DND-41 (cell line): ENCODE data around the gene FDPS.
A peak's percentile ranks its signal among the peaks of the same experiment; 100 is the strongest.

Experiments used
- ATAC-seq: fragments of 200-7000 bp; cut with Tn5 transposase; 3 replicates; pipeline ENCODE4 v1.9.1; 2021; ENCODE audit warnings: low read depth; ENCODE audit not compliant: insufficient read depth
- DNase-seq: peaks from one replicate; pipeline ENCODE4 v3.0.0-alpha.2; 2020
- H2AFZ ChIP-seq: 2 replicates; pipeline ENCODE4 v1.6.0; 2012; ENCODE audit warnings: low read depth, low read length
- H3K27ac ChIP-seq: 2 replicates; pipeline ENCODE4 v1.5.1; 2012; ENCODE audit warnings: low read length, inconsistent platforms
- H3K27me3 ChIP-seq: fragments of 200-600 bp; sonication (generic); 2 replicates; pipeline ENCODE4 v1.6.0; 2012; ENCODE audit warnings: low read length, mild to moderate bottlenecking, inconsistent platforms; ENCODE audit not compliant: insufficient read depth, poor library complexity
- H3K36me3 ChIP-seq: 2 replicates; pipeline ENCODE4 v1.5.1; 2012; ENCODE audit warnings: low read length, inconsistent platforms; ENCODE audit not compliant: insufficient read depth
- H3K4me1 ChIP-seq: 2 replicates; pipeline ENCODE4 v1.5.1; 2012; ENCODE audit warnings: mild to moderate bottlenecking, low read length; ENCODE audit not compliant: insufficient read depth
- H3K4me2 ChIP-seq: 2 replicates; pipeline ENCODE4 v1.6.0; 2012; ENCODE audit warnings: mild to moderate bottlenecking, moderate library complexity, low read length, inconsistent platforms; ENCODE audit not compliant: insufficient read depth
- H3K4me3 ChIP-seq, 2 experiments: fragments of 200-600 bp in 1 of 2; shearing (Covaris generic) in 1 of 2; 2 replicates each; pipeline ENCODE4 v1.5.1; 2012 to 2016; ENCODE audit warnings: inconsistent platforms in 2 of 2, low read length in 2 of 2, mild to moderate bottlenecking in 2 of 2, low read depth in 1 of 2, moderate library complexity in 1 of 2
- H3K79me2 ChIP-seq: 2 replicates; pipeline ENCODE4 v1.6.0; 2012; ENCODE audit warnings: low read length, inconsistent platforms; ENCODE audit not compliant: insufficient read depth
- H3K9ac ChIP-seq: 2 replicates; pipeline ENCODE4 v1.6.0; 2012; ENCODE audit warnings: low read depth, mild to moderate bottlenecking, inconsistent platforms, low read length, moderate library complexity
- H3K9me3 ChIP-seq: 2 replicates; pipeline ENCODE4 v1.5.1; 2012; ENCODE audit warnings: low read length, moderate library complexity, mild to moderate bottlenecking, inconsistent platforms; ENCODE audit not compliant: insufficient read depth, severe bottlenecking
- H4K20me1 ChIP-seq: 2 replicates; pipeline ENCODE4 v1.6.0; 2012; ENCODE audit warnings: low read length; ENCODE audit not compliant: insufficient read depth
- EZH2 ChIP-seq: IDR thresholded peaks from 3 replicates; pipeline ENCODE4 v1.6.1; 2012; ENCODE audit warnings: borderline replicate concordance, low read depth, mild to moderate bottlenecking, moderate library complexity, low read length, inconsistent platforms; ENCODE audit not compliant: severe bottlenecking
- TF ChIP-seq, protein P1 (sequence below): IDR thresholded peaks from 2 replicates; pipeline ENCODE4 v1.5.1; 2012; ENCODE audit warnings: borderline replicate concordance, low read length, moderate library complexity, mild to moderate bottlenecking; ENCODE audit not compliant: poor library complexity, severe bottlenecking; ENCODE audit errors: extremely low read depth

FDPS gene

DNA sequence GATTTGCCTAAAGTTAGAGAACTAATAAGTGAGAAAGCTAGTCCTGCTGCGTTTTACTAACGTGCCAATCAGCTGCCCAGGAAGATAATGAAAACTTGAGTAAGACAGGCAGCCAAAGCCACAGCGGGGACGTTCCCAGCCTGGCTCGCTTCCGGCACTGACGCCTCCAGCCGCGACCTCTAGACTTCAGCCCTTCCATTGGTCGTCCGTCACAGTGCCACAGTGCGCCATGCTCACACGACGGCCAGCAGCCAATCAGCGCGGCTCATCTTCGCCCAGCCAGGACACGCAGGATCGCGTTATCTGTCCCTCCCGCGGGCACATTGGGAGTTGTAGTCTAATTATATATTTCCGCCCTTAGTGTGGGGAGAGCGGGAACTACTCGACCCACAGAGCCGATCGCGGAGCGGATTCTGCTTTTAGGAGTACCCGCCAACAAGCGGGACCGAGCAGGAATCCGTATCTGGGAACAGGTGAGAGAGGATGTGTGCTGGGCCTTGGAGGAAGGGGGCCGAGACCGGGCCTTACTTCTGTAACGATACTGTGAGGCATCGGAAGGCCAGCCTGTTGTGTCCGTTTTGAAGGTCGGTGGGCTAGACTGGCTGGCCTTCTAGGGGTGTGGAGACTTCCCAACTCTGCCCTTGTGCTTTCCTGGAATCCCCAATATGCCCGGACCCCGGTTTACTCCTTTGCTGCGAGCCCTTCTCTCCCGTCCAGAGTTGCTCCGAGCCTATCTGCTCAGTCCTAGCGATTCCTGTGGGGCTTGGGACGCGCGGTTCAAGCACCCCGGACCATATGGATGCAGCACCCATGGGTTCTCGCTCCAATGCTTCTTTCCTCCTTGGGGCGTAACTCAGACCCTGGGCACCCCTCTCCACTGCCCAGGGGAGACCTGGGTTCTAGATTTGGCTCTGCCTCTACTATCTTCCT is at the start of gene FDPS:
Gene FDPS (plus strand): TSS at position 374 of the 930 bp plus-strand sequence. CDS start 924 bp downstream, outside the sequence.
- H3K4me3 ChIP-seq, result peak within 1 kb of the TSS; percentile 56 to 75
- peaks cover 38% of the 10 kb centered on the region for H3K36me3 ChIP-seq
- peak within 1 kb of the TSS; percentile 73 for H3K4me2 ChIP-seq
- no peaks in the 10 kb centered on the region for H3K27me3 ChIP-seq
- ATAC-seq, result peak; percentile 97
- H3K27ac ChIP-seq, result peak within 1 kb of the TSS; percentile 89
- H2AFZ ChIP-seq, result peak within 1 kb of the TSS; percentile 73
- H3K9me3 ChIP-seq, result no peaks in the 10 kb centered on the region
- peak; percentile 99 for DNase-seq
- no peak for TF ChIP-seq EZH2
- TF ChIP-seq, protein P1, sequence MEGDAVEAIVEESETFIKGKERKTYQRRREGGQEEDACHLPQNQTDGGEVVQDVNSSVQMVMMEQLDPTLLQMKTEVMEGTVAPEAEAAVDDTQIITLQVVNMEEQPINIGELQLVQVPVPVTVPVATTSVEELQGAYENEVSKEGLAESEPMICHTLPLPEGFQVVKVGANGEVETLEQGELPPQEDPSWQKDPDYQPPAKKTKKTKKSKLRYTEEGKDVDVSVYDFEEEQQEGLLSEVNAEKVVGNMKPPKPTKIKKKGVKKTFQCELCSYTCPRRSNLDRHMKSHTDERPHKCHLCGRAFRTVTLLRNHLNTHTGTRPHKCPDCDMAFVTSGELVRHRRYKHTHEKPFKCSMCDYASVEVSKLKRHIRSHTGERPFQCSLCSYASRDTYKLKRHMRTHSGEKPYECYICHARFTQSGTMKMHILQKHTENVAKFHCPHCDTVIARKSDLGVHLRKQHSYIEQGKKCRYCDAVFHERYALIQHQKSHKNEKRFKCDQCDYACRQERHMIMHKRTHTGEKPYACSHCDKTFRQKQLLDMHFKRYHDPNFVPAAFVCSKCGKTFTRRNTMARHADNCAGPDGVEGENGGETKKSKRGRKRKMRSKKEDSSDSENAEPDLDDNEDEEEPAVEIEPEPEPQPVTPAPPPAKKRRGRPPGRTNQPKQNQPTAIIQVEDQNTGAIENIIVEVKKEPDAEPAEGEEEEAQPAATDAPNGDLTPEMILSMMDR, result no peak
- peaks cover 49% of the 10 kb centered on the region for H3K79me2 ChIP-seq
- peaks cover 22% of the 10 kb centered on the region; the same call in 1 of the 2 replicates for H4K20me1 ChIP-seq
- peaks cover 47% of the 10 kb centered on the region for H3K4me1 ChIP-seq
- H3K9ac ChIP-seq, result peak within 1 kb of the TSS; percentile 73

DNA sequence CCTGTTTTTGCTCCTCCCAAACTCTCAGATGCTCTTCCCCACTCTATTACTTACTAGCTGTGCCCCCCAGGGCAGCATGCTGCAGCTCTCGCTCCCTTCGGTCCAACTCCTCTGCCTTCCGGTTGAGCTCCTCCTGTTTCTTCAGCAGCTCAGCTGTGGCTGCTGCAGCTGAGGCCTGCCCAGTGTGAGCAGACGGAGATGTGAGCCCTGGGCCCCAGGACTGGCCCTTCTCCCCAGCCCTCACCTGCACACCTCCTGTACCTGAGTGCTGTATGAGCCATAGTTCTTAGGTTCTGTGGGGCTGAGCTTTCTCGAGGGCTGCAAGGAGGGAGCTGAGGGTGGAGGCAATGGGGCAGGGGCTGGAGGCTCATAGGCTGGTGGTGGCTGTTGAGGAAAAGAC is 48.4 kb upstream of the FDPS start:
- peaks cover 35% of the 10 kb centered on the region for H3K4me1 ChIP-seq
- no peaks in the 10 kb centered on the region for H3K27me3 ChIP-seq
- H3K36me3 ChIP-seq, result peaks cover 52% of the 10 kb centered on the region
- TF ChIP-seq EZH2, result no peak
- TF ChIP-seq, protein P1, result no peak
- H3K27ac ChIP-seq, result peak overlapping the region; percentile 3; the same call in 1 of the 2 replicates
- ATAC-seq, result no peak
- no peak overlapping the region; a peak in 1 of 4 replicates for H3K4me3 ChIP-seq
- H3K4me2 ChIP-seq, result peak overlapping the region; percentile 94
- H2AFZ ChIP-seq, result no peak overlapping the region
- no peak overlapping the region for H3K9ac ChIP-seq
- H3K79me2 ChIP-seq, result peaks cover 21% of the 10 kb centered on the region
- DNase-seq, result no peak
- peaks cover 11% of the 10 kb centered on the region; the same call in 1 of the 2 replicates for H4K20me1 ChIP-seq
- H3K9me3 ChIP-seq, result no peaks in the 10 kb centered on the region

DNA sequence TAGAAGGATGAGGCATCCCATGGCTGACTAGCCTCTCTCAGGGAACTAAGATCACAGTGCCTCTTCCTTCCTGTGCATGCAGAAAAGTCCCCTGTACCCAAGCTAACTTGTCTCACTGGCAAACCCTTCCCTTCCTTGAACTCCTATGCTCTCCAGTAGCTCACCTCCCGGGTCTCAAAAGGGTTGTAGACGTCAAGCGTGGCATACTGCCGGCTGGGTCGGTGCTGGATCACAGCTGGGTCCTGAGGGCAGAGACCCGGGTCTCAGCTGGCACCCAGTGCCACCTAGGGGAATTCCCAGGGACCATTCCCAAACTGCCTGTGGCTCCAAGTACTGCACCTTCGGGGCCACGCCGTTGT is 47.2 kb upstream of the FDPS start:
- Histone ChIP-seq H3K27ac (peak overlapping the region; percentile 74), H3K9ac (peak overlapping the region; percentile 66), H3K9me3 (no peaks in the 10 kb centered on the region), H4K20me1 (peaks cover 11% of the 10 kb centered on the region; the same call in 1 of the 2 replicates), H3K4me1 (peaks cover 28% of the 10 kb centered on the region), H3K4me2 (peak overlapping the region; percentile 94), H3K36me3 (peaks cover 63% of the 10 kb centered on the region), H3K4me3 (peak overlapping the region; percentile 67 to 73), H3K79me2 (peaks cover 21% of the 10 kb centered on the region), H2AFZ (peak overlapping the region; percentile 75), H3K27me3 (no peaks in the 10 kb centered on the region)
- no peak for DNase-seq
- no peak for TF ChIP-seq EZH2
- TF ChIP-seq, protein P1, result peak; percentile 34
- ATAC-seq, result peak; percentile 8; the same call in 1 of the 3 replicates
